B cell (primary cell): ENCODE measurements around the gene FAM168A. TPM values are rescaled to one million over a fixed set of nuclear protein-coding genes. Genes with fewer than 3 reads are reported as not detected.

Experiments
- ATAC-seq: fragments of 200-7000 bp; cut with Tn5 transposase; one replicate; pipeline ENCODE4 v1.10.0; 2021; ENCODE audit warnings: low read depth, mild to moderate bottlenecking, moderate number of reproducible peaks, moderate library complexity
- CTCF ChIA-PET: fragments of 350-600 bp; sonication (Branson Sonifier 250); formaldehyde crosslinking; loops from one replicate; lab custom pipeline; 2021; ENCODE audit warnings: antibody characterized with exemption, inconsistent platforms; lab: Charles Lee
- POLR2A ChIA-PET: fragments of 350-600 bp; sonication (Branson Sonifier 250); formaldehyde crosslinking; loops from one replicate; lab custom pipeline; 2021; ENCODE audit warnings: antibody characterized with exemption; lab: Charles Lee
- DNase-seq: peaks from one replicate; pipeline ENCODE4 v3.0.0; 2013
- H2AFZ ChIP-seq: 2 replicates; pipeline ENCODE4 v1.6.1; 2012; ENCODE audit warnings: mild to moderate bottlenecking, low read depth, low read length; ENCODE audit not compliant: insufficient read depth, poor library complexity, severe bottlenecking
- H3K27ac ChIP-seq, 2 donors: 1 replicate in 1 of 2; 2 replicates in 1 of 2; pipeline ENCODE4 v1.5.1; 2012 to 2013; ENCODE audit warnings: low read length in 2 of 2, mild to moderate bottlenecking in 2 of 2, moderate library complexity in 1 of 2
- H3K27me3 ChIP-seq, 4 experiments: fragments of 200-600 bp in 1 of 4; sonication (generic) in 1 of 4; replicated peaks in 1 of 4; 1 replicate in 2 of 4; 2 replicates in 2 of 4; pipeline versions ENCODE4 v1.6.1 to v1.7.0; 2013 to 2016; ENCODE audit warnings: low read length in 3 of 4, mild to moderate bottlenecking in 2 of 4, mixed read lengths in 1 of 4, moderate library complexity in 1 of 4; ENCODE audit not compliant: insufficient read depth in 4 of 4, control insufficient read depth in 3 of 4; ENCODE audit errors: control extremely low read depth in 1 of 4
- H3K36me3 ChIP-seq, 2 experiments: replicated peaks in 1 of 2; 1 replicate in 1 of 2; 2 replicates in 1 of 2; pipeline versions ENCODE4 v1.6.1 to v1.7.1; 2013; ENCODE audit warnings: low read length in 1 of 2; ENCODE audit not compliant: insufficient read depth in 2 of 2, control insufficient read depth in 1 of 2; ENCODE audit errors: control extremely low read depth in 1 of 2, extremely low read depth in 1 of 2
- H3K4me1 ChIP-seq, 2 donors: fragments of 200-600 bp in 1 of 2; sonication (generic) in 1 of 2; 1 replicate in 1 of 2; 2 replicates in 1 of 2; pipeline versions ENCODE4 v1.5.1 to v1.6.1; 2013 to 2017; ENCODE audit warnings: low read length in 2 of 2; ENCODE audit not compliant: control insufficient read depth in 2 of 2, insufficient read depth in 2 of 2
- H3K4me2 ChIP-seq: replicated peaks from 2 replicates; pipeline ENCODE3; 2012; ENCODE audit warnings: mild to moderate bottlenecking, low read depth, low read length; ENCODE audit not compliant: poor library complexity, severe bottlenecking
- H3K4me3 ChIP-seq, 5 experiments: fragments of 200-600 bp in 1 of 5; sonication (generic) in 1 of 5; 1 replicate in 3 of 5; 2 replicates in 2 of 5; pipeline versions ENCODE4 v1.5.1 to v1.7.0; 2011 to 2016; ENCODE audit warnings: low read length in 4 of 5, mild to moderate bottlenecking in 4 of 5, low read depth in 2 of 5, control low read depth in 1 of 5, moderate library complexity in 1 of 5; ENCODE audit not compliant: insufficient read depth in 1 of 5; ENCODE audit errors: control extremely low read depth in 1 of 5, extremely low read depth in 1 of 5
- H3K79me2 ChIP-seq: fragments of 200-600 bp; sonication (generic); one replicate; pipeline ENCODE4 v1.6.0; 2016; ENCODE audit warnings: low read length; ENCODE audit not compliant: control insufficient read depth, insufficient read depth
- H3K9ac ChIP-seq: fragments of 200-600 bp; sonication (generic); 2 replicates; pipeline ENCODE4 v1.6.1; 2017; ENCODE audit warnings: mild to moderate bottlenecking, low read length, moderate library complexity
- H3K9me3 ChIP-seq, 3 donors: one replicate each; pipeline versions ENCODE4 v1.6.1 to v1.7.1; 2013; ENCODE audit warnings: low read length in 2 of 3; ENCODE audit not compliant: control insufficient read depth in 2 of 3, insufficient read depth in 1 of 3; ENCODE audit errors: control extremely low read depth in 1 of 3
- H4K20me1 ChIP-seq: 2 replicates; pipeline ENCODE4 v1.6.0; 2012; ENCODE audit warnings: mild to moderate bottlenecking, low read length; ENCODE audit not compliant: insufficient read depth, control insufficient read depth, poor library complexity, severe bottlenecking
- H3K27ac Mint-ChIP-seq: one replicate; pipeline ENCODE4 v1.8.0; 2021; ENCODE audit warnings: mixed read lengths
- H3K27me3 Mint-ChIP-seq: one replicate; pipeline ENCODE4 v1.8.0; 2021; ENCODE audit warnings: mixed read lengths
- H3K4me1 Mint-ChIP-seq: one replicate; pipeline ENCODE4 v1.8.0; 2021; ENCODE audit warnings: mixed read lengths
- H3K4me3 Mint-ChIP-seq: one replicate; pipeline ENCODE4 v1.8.0; 2021; ENCODE audit warnings: mixed read lengths
- H3K9me3 Mint-ChIP-seq: one replicate; pipeline ENCODE4 v1.8.0; 2022; ENCODE audit warnings: mixed read lengths; ENCODE audit not compliant: insufficient read depth
- CTCF ChIP-seq: fragments of 200-600 bp; IDR thresholded peaks from one replicate; pipeline ENCODE4 v1.8.0; 2022; ENCODE audit warnings: antibody characterized with exemption, mild to moderate bottlenecking
- EZH2 ChIP-seq: IDR thresholded peaks from 2 replicates; pipeline ENCODE4 v1.6.1; 2012; ENCODE audit warnings: borderline replicate concordance, low read depth, mild to moderate bottlenecking, moderate library complexity, low read length; ENCODE audit not compliant: insufficient read depth, poor library complexity, severe bottlenecking
- WGBS: methylation state at CpG from one replicate; pipeline ENCODE4 v1.1.5; 2013; ENCODE audit warnings: missing lambda C conversion rate; ENCODE audit not compliant: insufficient coverage; 5-methylcytosine and 5-hydroxymethylcytosine counted together
- intact Hi-C: fragments of 100-400 bp; cut with micrococcal nuclease; formaldehyde crosslinking; loops from one replicate; pipeline ENCODE4 v1.10.0; 2022
- polyA plus RNA-seq: library from polyadenylated mRNA; depleted of rRNA; stranded (reverse); fragments of >200 nt; gene quantifications from 2 replicates; pipeline ENCODE4 v1.2.3, GENCODE V29; 2012
- total RNA-seq, 2 donors: library from RNA; stranded (reverse); fragments of 120-200 nt in 1 of 2; gene quantifications; 1 replicate in 1 of 2; 2 replicates in 1 of 2; pipeline versions ENCODE4 v1.2.3 to v1.2.4, GENCODE V29; 2013 to 2022

FAM168A gene
- total and polyA plus RNA-seq, 2 donors (not counting 1 experiment from before 2014, with no cell fraction given), result 11.0 to 26.8 TPM

- H3K9me3 Mint-ChIP-seq, result peaks cover 3% of the 10 kb centered on the region
- no CpG with 5 or more reads among the region's 6 CpGs for WGBS
Measured at GRCh38 chr11:73496134-73496533, 101.8 kb downstream of the FAM168A start.

GRCh38 chr11:73495731-73496130, 102.2 kb downstream of the FAM168A start:
- POLR2A ChIA-PET, result no interaction called here
- peaks cover 0 to 4% (median 3%) of the 10 kb centered on the region in 3 donors for H3K9me3 ChIP-seq
- H3K27ac ChIP-seq, result no peak overlapping the region
- H3K27me3 ChIP-seq, result no peaks in the 10 kb centered on the region
- H3K4me2 ChIP-seq, result no peak overlapping the region
- no peak overlapping the region for H3K27ac Mint-ChIP-seq
- intact Hi-C loops, result no loop called here
- H3K4me1 Mint-ChIP-seq, result peaks cover 21% of the 10 kb centered on the region
- no peaks in the 10 kb centered on the region for H3K36me3 ChIP-seq
- H3K4me3 ChIP-seq, result no peak overlapping the region
- H3K4me3 Mint-ChIP-seq, result no peak overlapping the region
- no peak overlapping the region for H2AFZ ChIP-seq
- H3K4me1 ChIP-seq, result peaks cover 3 to 6% of the 10 kb centered on the region in 2 donors
- no CpG with 5 or more reads among the region's 2 CpGs for WGBS
- peaks cover 5% of the 10 kb centered on the region for H4K20me1 ChIP-seq
- ATAC-seq, result no peak
- no peak overlapping the region for H3K9ac ChIP-seq
- TF ChIP-seq EZH2 (no peak), CTCF (no peak)
- no peak for DNase-seq
- peaks cover 3% of the 10 kb centered on the region for H3K9me3 Mint-ChIP-seq
- H3K27me3 Mint-ChIP-seq, result no peaks in the 10 kb centered on the region
- CTCF ChIA-PET, result no interaction called here
- H3K79me2 ChIP-seq, result peaks cover 41% of the 10 kb centered on the region

More at GRCh38 chr11:73496134-73496533, 101.8 kb downstream of the FAM168A start:
- peak overlapping the region; percentile 20 for H3K4me3 Mint-ChIP-seq
- TF ChIP-seq EZH2 (no peak), CTCF (no peak)
- H3K9ac ChIP-seq, result no peak overlapping the region
- peaks cover 0 to 4% (median 3%) of the 10 kb centered on the region in 3 donors for H3K9me3 ChIP-seq
- H3K4me3 ChIP-seq, result no peak overlapping the region
- no peak overlapping the region for H3K27ac Mint-ChIP-seq
- no peak overlapping the region for H3K27ac ChIP-seq
- POLR2A ChIA-PET, result no interaction called here
- H3K4me1 Mint-ChIP-seq, result peaks cover 23% of the 10 kb centered on the region
- DNase-seq (peak; percentile 40), ATAC-seq (no peak)
- H3K36me3 ChIP-seq, result no peaks in the 10 kb centered on the region
- intact Hi-C loops, result no loop called here
- no peak overlapping the region for H3K4me2 ChIP-seq
- H3K27me3 Mint-ChIP-seq, result no peaks in the 10 kb centered on the region
- H2AFZ ChIP-seq, result no peak overlapping the region
- peaks cover 41% of the 10 kb centered on the region for H3K79me2 ChIP-seq
- CTCF ChIA-PET, result no interaction called here
- no peaks in the 10 kb centered on the region for H3K27me3 ChIP-seq
- H4K20me1 ChIP-seq, result peaks cover 5% of the 10 kb centered on the region
- H3K4me1 ChIP-seq, result peaks cover 3 to 6% of the 10 kb centered on the region in 2 donors
